HG03575 (cell line): ENCODE data around the gene UGT1A9.
"Not testable (repeated sequence)": the region's sequence is repeated elsewhere in the genome, so short reads cannot be mapped to it uniquely, and the experiment has no call there.

Source experiments
- ATAC-seq: cut with Tn5 transposase; IDR thresholded peaks from one replicate; pipeline ENCODE4 v1.9.1; 2021; ENCODE audit not compliant: unreplicated experiment, insufficient number of reproducible peaks, low FRiP score; ENCODE audit errors: extremely low read depth

Gene UGT1A9

DNA sequence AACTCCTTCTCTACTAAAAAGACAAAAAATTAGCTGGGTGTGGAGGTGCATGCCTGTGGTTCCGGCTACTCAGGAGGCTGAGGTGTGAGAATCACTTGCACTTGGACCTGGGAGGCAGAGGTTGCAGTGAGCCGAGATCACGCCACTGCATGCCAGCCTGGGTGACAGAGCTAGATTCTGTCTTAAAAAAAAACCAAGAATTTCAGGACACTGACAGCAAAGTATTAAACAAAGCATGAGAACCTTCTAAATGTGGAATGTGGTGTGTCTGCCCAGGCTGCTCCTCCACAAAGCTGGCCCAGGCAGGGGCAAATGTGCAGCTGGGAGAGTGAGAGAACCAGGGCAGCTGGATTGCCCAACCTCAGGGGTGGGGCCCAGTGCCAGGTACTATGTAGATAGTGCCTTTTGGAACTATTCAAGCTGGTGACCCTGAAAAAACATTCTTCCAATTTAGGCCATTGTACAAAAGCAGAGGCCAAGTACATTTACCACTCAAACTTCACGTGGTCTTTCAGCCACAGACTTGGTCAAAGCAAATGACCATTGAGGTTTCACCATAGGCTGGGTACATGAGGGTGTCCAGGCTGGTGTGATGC, 34.3 kb downstream of the UGT1A9 start:
- ATAC-seq = no peak

DNA sequence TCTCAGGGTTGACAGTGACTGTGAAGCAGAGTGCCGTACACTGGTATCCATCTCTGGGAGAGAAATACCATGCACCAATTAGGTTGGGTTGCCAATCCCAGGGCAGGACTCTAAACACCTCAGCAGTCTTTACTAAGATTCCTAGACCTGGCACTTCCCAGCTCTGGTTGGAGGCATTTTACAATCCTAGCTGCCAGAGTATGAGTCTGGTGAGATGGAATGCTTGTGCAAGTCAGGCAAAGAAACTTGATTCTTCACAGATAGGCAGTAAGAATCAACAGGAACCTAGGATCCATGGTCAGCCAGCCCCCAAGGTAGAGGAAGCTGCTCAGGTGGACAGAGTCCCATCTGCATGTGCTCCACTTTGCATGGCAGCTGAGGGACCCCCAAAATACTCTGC, 35.0 kb downstream of the UGT1A9 start:
- no peak for ATAC-seq

DNA sequence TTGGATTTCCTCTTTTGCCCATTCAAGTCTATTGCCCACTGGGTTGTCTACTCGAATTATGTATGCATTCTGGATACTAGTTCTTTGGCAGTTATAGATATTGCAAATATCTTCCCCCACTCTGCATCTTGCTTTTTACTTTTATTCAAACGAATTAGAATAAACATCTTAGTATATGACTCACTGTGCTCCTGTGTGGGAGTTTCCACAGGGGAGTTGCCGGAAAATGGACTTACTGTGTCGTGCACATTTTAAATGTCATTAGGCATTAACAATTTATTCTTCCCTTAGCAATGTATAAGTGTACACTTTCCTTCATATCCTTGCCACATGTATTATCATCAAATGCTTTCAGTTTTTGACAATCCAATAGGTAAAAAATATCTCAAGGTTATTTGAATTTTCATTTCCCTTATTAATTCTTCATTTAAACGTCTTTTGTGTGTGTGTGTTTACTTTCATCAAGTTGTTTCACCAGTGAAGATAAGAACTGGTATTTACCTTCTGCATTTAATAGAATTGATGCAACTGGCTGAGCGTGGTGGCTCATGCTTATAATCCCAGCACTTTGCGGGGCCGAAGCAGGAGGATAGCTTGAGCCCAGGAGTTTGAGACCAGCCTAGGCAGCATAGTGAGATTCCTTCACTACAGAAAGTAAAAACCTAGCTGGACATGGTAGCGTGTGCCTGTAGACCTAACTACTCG, 36.4 kb downstream of the UGT1A9 start:
- ATAC-seq = no peak

DNA sequence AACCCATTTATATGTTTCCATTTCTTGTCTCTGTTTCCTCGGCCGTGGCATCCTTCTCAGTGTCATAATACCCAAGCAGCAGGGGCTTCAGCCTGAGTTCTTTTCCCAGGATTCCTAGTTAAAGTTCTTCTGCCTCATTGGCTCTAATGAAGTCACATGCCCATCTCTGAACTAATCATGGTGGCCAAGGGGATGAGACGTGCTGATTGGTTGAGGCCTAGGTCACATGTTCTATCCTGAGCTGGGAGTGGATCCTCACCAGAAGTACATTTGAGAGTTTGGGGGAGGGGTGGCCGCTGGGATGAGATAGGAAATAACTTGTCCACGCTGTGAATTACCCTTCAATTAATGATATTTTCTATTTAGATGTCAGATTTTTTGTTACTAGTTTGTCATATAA, 37.2 kb downstream of the UGT1A9 start:
- no peak for ATAC-seq

DNA sequence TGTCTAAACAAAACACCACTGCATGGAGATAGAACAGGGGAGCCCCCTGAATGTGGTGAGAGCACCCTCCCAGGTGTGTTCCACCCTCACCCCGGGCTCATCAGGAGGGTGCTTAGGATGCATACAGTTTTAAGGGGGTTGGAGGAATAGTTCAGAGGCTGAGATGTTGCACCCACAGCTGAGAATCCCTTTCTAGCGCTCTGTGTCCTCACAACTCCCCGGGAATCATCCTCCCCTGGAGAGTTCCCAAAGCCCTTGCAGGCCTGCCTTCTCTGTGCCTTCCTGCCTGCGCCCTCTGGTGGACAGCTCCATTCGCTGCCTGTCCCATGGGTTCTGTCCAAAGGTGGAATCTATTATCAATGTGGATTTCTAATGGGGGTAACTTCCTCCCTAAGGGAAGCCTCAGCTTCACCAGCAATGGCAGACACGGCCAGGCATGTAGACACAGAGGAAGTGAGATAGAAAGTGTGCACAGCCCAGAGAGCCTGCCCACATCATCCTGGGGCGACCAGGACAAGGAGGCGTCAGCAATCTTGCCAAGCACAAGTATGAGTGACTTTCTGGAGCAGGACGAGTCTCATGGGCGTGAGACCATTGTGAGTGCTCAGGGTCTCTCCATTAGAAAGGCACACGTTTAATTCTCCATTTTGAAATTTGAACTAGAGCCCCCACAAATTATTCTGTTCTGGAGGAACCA, 39.8 kb downstream of the UGT1A9 start:
- ATAC-seq = no peak

DNA sequence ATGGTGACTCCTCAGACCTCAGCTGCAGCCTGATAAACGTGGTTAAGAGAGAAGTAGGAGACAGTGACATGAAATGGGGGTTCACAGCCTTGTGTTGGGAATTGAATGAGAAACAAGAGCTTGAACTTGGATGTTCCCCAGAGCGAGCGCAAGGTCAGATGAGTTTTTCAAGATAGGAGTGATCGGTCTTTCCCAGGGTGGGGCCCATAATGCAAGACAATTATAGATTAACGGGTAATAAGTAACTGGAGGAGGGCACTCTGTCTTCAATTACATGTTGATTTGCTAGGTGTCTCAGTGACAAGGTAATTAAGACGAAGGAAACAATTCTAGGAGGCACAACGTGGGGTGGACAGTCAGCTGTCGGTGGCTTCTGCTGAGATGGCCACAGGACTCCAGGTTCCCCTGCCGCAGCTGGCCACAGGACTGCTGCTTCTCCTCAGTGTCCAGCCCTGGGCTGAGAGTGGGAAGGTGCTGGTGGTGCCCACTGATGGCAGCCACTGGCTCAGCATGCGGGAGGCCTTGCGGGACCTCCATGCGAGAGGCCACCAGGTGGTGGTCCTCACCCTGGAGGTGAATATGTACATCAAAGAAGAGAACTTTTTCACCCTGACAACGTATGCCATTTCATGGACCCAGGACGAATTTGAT, 41.0 kb downstream of the UGT1A9 start, which contains the start of gene UGT1A5:
Gene UGT1A5, plus strand, starts transcription at position 297 of the 651 bp plus-strand sequence. Its CDS starts 85 bp downstream, at position 382.
- ATAC-seq = no peak

DNA sequence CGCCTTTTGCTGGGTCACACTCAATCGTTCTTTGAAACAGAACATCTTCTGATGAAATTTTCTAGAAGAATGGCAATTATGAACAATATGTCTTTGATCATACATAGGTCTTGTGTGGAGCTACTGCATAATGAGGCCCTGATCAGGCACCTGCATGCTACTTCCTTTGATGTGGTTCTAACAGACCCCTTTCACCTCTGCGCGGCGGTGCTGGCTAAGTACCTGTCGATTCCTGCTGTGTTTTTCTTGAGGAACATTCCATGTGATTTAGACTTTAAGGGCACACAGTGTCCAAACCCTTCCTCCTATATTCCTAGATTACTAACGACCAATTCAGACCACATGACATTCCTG, 41.5 kb downstream of the UGT1A9 start:
- no peak for ATAC-seq

DNA sequence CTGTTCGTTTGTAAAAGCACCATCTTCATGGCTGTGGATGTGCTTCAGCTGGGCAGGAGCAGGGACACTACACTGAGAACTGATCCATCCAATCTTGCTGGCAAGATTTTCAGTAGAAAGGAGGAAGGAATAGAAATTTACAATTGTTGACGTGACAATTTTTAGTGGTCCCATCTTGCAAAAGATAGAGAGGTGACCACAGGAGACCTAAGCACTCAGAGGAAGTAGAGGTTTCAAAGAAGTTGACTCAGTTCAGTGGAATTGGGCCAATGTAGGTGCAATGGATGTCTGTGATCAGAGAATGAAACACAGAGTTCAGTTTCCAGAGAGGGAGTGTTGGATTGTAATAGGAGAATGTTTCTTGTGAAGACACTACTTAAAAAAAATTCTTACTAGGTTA, 42.4 kb downstream of the UGT1A9 start:
- ATAC-seq = no peak

DNA sequence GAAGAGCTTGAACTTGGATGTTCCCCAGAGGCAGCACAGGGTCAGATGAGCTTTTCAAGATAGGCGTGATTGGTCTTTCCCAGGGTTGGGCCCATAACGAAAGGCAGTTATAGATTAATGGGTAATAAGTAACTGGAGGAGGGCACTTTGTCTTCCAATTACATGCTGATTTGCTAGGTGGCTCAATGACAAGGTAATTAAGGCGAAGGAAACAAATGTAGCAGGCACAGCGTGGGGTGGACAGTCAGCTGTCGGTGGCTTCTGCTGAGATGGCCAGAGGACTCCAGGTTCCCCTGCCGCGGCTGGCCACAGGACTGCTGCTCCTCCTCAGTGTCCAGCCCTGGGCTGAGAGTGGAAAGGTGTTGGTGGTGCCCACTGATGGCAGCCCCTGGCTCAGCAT, 46.9 kb downstream of the UGT1A9 start, which contains the start of gene UGT1A4:
Gene UGT1A4, plus strand, starts transcription at position 185 of the 400 bp plus-strand sequence. Its CDS starts 85 bp downstream, at position 270.
- ATAC-seq = no peak

DNA sequence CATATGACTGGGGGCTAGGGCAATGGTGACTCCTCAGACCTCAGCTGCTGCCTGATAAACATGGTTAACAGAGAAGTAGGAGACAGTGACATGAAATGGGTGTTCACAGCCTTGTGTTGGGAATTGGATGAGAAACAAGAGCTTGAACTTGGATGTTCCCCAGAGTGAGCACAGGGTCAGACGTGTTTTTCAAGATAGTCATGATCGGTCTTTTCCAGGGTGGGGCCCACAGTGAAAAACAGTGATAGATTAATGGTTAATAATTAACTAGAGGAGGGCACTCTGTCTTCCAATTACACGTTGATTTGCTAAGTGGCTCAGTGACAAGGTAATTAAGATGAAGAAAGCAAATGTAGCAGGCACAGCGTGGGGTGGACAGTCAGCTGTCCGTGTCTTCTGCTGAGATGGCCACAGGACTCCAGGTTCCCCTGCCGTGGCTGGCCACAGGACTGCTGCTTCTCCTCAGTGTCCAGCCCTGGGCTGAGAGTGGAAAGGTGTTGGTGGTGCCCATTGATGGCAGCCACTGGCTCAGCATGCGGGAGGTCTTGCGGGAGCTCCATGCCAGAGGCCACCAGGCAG, 57.1 kb downstream of the UGT1A9 start, which contains the start of gene UGT1A3:
Gene UGT1A3, plus strand, starts transcription at position 320 of the 579 bp plus-strand sequence. Its CDS starts 85 bp downstream, at position 405.
- no peak for ATAC-seq

DNA sequence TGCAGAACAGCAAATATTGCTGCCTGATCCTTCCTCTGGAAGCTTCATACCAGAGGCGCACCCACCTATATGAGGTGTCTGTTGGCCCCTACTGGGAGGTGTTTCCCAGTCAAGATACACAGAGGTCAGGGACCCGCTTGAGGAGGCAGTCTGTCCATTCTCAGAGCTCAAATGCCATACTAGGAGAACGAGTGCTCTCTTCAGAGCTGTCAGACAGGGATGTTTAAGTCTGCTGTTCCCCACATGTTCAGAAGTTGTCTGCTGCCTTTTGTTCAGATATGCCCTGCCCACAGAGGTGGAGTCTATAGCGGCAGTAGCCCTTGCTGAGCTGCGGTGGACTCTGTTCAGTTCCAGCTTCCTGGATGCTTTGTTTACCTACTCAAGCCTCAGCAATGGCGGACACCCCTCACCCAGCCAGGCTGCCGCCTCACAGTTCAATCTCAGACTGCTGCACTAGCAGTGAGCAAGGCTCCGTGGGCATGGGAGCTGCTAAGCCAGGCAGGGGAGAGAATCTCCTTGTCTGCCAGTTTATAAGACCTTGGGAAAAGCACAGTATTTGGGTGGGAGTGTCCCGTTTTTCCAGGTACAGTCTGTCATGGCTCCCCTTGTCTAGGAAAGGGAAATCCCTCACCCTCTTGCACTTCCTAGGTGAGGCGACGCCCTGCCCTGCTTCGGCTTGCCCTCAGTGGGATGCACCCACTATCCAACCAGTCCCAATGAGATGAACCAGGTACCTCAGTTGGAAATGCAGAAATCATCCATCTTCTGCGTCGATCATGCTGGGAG, 65.4 kb downstream of the UGT1A9 start:
- not testable (repeated sequence) for ATAC-seq

DNA sequence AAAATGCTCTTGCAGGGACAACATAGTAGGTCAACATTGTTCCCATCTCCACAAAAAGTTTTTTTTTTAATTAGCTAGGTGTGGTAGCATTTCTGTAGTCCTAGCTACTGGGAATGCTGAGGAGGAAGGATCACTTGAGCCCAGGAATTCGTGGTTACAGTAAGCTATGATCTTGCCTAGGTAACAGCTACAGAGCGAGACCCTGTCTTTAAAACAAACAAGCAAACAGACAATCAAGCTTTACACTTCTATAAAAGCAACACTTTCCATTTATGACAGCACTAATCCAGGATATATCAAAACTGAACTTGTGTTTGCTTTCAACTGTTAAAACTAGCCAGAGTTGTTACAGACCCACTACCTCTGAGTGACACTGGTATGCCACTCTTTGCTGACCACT, 69.2 kb downstream of the UGT1A9 start:
- ATAC-seq = no peak

DNA sequence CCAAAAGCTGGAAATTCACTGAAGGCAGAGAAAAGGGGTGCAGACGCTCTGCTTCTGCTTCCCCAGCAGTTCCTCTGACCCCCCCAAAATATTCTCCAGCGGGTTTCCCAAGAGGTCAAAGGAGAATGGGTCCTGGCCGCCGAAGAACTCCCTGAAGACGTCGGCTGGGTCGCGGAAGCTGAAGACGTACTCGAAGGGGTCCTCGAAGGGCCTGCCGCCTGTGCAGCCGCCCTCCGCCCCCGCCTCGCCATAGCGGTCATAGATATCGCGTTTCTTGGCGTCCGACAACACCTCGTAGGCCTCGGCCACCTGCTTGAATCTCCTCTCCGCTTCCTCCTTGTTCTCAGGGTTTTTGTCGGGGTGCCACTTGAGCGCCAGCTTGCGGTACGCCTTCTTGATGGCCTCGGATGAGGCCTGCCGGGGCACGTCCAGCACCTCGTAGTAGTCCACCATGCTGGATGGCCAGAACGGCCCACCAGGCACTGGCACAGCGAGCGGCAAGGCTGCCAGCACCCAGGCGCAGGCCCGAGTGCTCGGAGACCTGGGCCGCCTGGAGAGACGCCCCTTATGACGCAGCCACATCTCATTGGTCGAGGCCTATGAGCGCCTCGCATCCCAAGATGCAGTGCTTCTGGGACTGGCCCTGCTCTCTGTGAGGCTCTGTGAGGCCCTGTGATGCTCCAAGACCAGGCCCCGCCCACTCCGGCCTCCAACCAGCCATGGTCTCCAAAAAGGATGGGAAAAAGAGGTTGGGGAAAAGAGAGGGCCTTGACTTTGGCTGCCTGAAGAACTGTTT, 72.0 kb downstream of the UGT1A9 start:
- no peak for ATAC-seq

DNA sequence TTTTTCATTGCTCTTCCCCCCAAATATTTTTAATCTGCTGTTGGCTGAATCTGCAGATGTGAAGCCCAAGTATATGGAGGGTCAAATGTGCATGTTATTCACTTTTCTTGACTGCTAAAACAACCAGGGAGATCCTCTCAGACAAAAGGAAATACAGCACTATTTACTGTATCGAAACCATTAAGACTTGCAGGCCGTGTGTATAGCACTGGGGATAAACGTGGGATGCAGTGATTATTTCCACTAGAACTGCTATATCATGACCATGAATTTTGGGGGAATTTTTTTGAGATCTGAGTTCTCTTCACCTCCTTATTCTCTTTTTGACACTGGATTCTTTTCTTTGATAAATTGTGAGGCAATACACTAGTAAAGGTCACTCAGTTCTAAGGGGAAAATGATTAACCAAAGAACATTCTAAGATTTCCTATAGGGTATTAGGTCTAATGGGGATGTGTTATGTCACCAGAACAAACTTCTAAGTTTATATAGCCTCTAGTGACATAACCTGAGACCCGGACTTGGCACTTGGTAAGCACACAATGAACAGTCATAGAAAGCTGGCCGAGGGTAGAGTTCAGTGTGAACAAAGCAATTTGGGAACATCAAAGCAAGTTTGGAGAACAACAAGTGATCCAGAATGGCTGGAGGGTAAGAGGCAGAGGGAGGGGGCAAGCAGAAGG, 73.5 kb downstream of the UGT1A9 start:
- ATAC-seq = no peak

DNA sequence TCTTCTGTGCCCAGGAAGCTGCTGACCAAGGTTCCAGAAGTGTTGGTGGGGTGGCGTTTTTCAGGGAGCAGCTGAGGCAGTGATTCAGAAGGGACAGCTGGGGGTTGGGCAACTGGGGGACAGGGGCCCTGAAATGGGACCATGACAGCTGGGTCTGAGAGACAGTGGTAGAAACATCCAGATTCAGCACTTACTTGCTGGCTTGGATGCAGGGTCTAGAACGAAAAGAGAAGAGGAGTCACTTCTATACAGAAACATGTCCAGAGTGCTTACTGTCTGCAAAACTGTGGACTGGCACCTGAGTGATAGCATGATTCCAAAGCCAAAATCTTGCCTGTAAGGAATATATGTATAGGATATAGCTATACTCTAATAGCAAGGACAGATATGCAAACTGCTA, 74.1 kb downstream of the UGT1A9 start:
- ATAC-seq = not testable (repeated sequence)

DNA sequence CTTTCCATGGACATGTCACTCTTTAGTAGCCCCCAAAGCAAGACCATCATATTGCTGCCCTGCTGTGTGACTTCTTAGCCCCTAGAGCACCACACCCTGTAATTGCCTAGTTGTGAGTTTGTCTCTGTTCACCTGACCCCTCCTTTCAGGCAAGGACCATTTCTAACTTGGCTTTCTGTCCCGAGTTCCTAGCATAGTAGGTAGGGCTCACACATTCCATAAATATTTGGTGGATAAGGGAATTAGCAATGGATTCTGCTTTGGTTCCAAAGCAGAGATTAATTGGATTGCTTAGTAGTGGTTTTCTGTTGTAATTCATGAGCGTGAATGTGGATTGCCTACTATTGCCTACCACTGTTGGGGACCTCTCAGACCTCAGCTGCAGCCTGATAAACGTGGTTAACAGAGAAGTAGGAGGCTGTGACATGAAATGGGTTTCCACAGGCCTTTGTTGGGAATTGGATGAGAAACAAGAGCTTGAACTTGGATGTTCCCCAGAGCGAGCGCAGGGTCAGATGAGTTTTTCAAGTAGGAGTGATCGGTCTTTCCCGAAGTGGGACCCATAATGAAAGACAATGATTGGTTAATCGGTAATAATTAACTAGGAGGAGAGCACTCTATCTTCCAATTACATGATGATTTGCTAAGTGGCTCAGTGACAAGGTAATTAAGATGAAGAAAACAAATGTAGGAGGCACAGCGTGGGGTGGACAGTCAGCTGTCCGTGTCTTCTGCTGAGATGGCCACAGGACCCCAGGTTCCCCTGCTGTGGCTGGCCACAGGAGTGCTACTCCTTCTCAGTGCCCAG, 75.0 kb downstream of the UGT1A9 start:
- no peak for ATAC-seq

DNA sequence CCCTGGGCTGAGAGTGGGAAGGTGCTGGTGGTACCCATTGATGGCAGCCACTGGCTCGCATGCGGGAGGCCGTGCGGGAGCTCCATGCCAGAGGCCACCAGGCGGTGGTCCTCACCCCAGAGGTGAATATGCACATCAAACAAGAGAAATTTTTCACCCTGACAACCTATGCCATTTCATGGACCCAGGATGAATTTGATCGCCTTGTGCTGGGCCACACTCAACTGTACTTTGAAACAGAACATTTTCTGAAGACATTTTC, 75.5 kb downstream of the UGT1A9 start:
- no peak for ATAC-seq
